T-helper 9 cell (primary cell): ENCODE data around the gene GJA10.
"Not testable (repeated sequence)": the region's sequence is repeated elsewhere in the genome, so short reads cannot be mapped to it uniquely, and the experiment has no call there.

Source experiments
- DNase-seq: peaks from one replicate; pipeline ENCODE4 v3.0.0-alpha.2; 2020
- total RNA-seq, 2 donors: gene quantifications; one replicate each; lab custom pipeline; 2026; lab: John Stamatoyannopoulos, UW

Gene GJA10
- 0 reads per million in 2 donors for total RNA-seq

GRCh38 chr6:89894169-89894568 is at the start of gene GJA10:
GJA10 (plus strand) TSS chr6:89894469; CDS start chr6:89894469, 0 bp downstream.
- DNase-seq = no peak

GRCh38 chr6:89847513-89847912 is 46.8 kb upstream of the GJA10 start:
- not testable (repeated sequence) for DNase-seq

GRCh38 chr6:89853068-89853467 is 41.2 kb upstream of the GJA10 start:
- DNase-seq = no peak

GRCh38 chr6:89858041-89858440 is 36.2 kb upstream of the GJA10 start:
- DNase-seq = no peak

GRCh38 chr6:89859744-89860143 is 34.5 kb upstream of the GJA10 start:
- DNase-seq = no peak

GRCh38 chr6:89862273-89862672 is 32.0 kb upstream of the GJA10 start:
- no peak for DNase-seq

- no peak for DNase-seq
Measured at GRCh38 chr6:89862698-89863097, 31.6 kb upstream of the GJA10 start.

GRCh38 chr6:89866024-89866678 is 28.1 kb upstream of the GJA10 start:
- DNase-seq = no peak

- no peak for DNase-seq
Measured at GRCh38 chr6:89873721-89874120, 20.5 kb upstream of the GJA10 start.

GRCh38 chr6:89874438-89874837 is 19.8 kb upstream of the GJA10 start:
- no peak for DNase-seq

- DNase-seq = no peak
Measured at GRCh38 chr6:89886378-89887120, 7.7 kb upstream of the GJA10 start.

- no peak for DNase-seq
Measured at GRCh38 chr6:89887452-89888137, 6.7 kb upstream of the GJA10 start.

GRCh38 chr6:89888138-89888514 is 6.1 kb upstream of the GJA10 start:
- DNase-seq = no peak

- no peak for DNase-seq
Measured at GRCh38 chr6:89888871-89889270, 5.4 kb upstream of the GJA10 start.

GRCh38 chr6:89890845-89891528 is 3.3 kb upstream of the GJA10 start:
- not testable (repeated sequence) for DNase-seq

- DNase-seq = not testable (repeated sequence)
Measured at GRCh38 chr6:89892577-89892976, 1.7 kb upstream of the GJA10 start.

- DNase-seq = no peak
Measured at GRCh38 chr6:89895276-89895874, 1.1 kb downstream of the GJA10 start.

GRCh38 chr6:89910001-89910901 is 16.0 kb downstream of the GJA10 start:
- not testable (repeated sequence) for DNase-seq

GRCh38 chr6:89910902-89911240 is 16.6 kb downstream of the GJA10 start:
- no peak for DNase-seq

GRCh38 chr6:89916136-89916920 is 22.1 kb downstream of the GJA10 start:
- DNase-seq = no peak

GRCh38 chr6:89917216-89917615 is 22.9 kb downstream of the GJA10 start:
- DNase-seq = no peak
